GM21528 (cell line): ENCODE data around the gene TREML4.

Experiments
- ATAC-seq: cut with Tn5 transposase; IDR thresholded peaks from one replicate; pipeline ENCODE4 v1.9.1; 2021; ENCODE audit warnings: mild to moderate bottlenecking, moderate library complexity; ENCODE audit not compliant: unreplicated experiment, low FRiP score

Gene TREML4

DNA sequence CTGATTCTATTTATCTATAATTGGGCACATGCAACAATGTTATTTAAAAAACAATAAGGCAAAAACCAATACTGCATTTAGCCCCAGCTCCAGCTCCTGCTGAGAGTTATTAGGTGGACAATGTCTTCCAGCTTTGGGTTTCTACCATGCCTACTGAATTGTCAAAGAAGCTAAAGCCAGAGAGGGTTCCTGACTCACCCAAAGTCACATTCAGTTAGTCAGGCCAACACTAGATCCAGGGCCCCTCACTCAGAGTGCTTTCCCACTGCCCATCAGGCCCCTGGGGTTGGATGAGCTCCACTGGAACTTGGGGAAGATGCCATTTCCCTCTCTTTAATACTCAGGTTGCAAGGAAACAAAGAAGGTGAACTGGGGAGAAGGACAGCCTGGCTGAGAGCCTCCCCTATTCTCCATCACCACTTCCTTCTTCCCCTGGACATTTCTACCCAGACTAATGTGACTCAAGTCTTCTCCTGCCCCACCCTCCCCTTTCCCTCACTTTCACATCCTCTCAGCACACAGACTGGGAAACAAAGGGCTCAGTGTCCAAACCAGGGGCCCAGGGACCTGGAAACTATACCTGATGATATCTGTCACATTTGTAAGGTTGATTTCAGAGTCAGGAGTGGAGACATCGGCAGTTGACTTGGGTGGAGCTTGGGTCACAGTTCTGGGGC lies 52.4 kb downstream of the TREML4 start:
- ATAC-seq: no peak

DNA sequence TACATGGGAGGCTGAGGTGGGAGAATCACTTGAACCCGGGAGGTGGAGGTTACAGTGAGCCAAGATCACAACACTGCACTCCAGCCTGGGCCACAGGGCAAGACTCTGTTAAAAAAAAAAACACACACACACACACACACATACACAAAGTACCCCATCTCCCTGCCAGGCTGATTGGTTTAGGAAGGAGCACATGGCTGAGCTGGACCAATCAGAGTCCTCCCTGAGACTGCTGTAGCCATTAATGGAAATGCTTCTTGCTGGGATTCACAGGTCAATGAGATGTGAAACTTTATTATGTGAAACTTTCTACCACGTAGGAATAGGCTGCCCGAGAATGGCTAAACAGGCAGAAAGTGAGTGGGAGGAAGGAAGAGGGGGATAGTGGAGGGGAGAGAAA lies 55.5 kb downstream of the TREML4 start:
- ATAC-seq: no peak

DNA sequence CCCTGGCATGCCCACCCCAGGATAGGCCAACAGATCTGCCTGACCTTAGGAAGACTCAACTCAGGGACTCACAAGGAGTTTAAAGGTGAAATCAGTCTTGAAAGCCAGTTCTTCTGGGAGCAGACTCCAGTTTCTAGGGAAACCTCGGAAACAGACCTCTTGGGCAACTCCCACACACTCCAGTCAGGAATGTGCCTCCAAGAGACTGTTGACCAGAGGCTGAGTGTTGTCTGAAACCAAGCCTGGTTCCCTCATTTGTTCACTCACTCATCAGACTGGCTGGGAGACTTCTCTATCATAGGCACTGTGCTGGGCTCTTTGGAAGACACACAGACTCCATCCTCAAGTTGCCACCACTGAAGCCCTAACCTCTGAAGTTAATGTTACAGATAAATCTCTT lies 56.6 kb downstream of the TREML4 start:
- no peak for ATAC-seq

DNA sequence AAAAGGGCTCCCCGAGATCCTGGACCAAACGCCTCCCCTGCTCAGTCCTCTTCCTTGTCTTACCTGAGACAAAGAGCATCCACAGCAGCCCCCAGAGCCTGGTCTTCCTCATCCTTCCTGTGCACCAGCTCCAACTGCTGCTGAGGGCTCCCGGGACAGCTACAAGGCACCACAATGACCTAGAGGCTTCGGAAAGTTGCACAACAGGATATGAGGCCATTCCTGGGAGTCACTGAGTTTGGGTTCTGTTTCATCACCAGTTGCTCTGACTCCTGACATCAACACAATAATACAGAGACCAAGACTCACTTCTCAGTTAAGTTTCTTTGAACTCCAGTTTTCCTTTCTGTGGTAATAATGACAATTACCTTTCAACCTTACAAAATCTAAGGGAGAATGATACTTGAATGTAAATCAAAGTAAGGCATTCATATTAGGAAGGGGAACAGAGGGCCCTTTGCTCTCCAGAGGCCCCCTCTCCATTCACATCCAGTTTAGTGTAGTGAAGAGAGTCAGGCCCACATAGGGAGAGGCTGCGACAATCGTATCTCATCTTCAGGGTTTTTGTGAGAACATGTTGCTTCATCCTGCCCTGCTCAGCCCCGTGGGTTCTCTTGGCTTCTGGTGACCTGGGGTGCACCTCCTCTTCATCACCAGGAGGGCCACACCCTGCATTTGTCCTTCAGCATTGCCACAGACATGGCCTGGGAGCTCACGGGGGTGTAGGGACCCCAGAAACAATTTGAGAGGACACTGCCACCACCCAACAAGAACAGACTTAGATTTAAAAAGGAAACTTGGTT lies 58.6 kb downstream of the TREML4 start, which contains the start of gene TREM1:
TREM1 (minus strand) TSS at position 139 of the 803 bp plus-strand sequence; CDS start at position 112, 27 bp downstream.
- ATAC-seq: no peak

DNA sequence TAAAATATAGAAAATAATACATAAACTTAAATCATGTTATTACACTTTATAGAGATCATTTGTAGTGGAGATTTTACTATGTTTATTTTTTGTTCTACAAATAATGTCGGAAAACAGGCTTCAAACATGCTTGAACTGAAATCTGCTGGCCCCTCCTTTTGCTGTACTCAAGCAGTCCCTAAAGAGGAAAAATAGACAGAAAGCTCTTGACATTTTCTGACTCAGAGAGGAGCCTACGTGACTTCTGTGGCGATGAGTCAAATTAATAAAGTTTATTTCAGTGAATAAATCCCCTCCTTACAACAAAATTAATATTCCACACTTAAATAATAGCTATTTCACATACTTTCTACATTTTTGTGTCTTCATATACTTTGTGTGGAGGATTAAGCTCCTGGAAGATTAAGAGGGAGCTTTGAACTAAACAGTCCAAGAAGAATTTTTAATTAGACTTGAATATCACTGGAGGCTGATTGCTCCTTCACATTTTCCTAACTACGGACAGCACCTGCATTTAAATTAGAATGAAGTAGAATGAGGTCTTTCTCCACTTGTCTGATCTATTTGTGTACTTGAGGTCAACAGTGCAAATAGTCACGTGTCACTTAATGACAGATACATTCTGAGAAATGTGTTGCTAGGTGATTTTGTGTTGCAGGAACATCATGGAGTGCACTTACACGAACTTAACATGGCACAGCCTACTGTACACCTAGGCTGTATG lies 60.0 kb downstream of the TREML4 start:
- ATAC-seq: no peak
